Measurements from ENCODE around the gene SPATA32.

Gene SPATA32

DNA sequence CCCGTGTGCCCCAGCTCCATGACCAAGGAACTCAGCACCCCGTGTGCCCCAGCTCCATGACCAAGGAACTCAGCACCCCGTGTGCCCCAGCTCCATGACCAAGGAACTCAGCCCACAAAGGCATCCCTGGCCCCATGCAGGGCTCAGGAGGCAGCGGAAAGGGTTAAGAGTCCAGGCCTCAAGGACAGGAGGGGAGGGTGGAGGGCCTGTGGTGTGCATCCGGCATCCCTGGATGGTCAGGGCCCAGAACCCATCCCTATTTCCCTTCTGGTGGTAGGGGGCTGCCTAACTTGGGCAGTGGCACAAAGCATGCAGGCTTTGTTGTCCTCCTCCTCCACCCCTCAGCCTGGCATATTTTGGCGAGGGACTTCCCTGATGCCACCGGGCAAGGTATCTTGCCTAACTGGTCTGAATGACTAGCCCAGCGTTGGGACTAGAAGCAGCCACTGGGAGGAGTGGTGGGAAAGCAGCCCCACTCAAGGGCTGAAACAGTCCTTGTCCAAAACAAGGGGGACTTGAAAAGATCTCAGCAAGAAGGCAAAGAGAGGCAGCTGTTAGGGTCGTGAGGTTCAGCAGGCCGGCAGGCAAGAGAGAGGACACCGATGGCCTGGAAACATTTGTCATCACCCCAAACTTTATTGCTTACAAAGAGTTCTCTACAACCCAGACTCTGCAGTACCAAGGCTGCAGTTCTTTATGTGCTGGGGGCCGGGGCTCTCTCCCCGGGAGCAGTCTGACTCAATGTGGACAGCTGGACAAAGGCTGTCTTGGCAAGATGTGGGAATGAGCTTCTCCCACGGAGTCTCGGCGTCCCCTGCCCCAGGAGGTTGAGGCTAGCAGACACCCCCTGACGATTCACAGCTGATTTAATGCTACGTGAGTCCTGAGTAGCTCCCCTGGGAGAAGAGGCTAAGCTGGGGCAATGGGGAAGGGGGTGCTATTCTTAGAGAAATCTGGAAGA, 902 bp upstream of the SPATA32 start:
- H3K27ac ChIP-seq: peak overlapping the region; percentile 96
- TF ChIP-seq, protein P1, sequence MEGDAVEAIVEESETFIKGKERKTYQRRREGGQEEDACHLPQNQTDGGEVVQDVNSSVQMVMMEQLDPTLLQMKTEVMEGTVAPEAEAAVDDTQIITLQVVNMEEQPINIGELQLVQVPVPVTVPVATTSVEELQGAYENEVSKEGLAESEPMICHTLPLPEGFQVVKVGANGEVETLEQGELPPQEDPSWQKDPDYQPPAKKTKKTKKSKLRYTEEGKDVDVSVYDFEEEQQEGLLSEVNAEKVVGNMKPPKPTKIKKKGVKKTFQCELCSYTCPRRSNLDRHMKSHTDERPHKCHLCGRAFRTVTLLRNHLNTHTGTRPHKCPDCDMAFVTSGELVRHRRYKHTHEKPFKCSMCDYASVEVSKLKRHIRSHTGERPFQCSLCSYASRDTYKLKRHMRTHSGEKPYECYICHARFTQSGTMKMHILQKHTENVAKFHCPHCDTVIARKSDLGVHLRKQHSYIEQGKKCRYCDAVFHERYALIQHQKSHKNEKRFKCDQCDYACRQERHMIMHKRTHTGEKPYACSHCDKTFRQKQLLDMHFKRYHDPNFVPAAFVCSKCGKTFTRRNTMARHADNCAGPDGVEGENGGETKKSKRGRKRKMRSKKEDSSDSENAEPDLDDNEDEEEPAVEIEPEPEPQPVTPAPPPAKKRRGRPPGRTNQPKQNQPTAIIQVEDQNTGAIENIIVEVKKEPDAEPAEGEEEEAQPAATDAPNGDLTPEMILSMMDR (conservative IDR thresholded peaks at IDR 0.05): peak; percentile 51

DNA sequence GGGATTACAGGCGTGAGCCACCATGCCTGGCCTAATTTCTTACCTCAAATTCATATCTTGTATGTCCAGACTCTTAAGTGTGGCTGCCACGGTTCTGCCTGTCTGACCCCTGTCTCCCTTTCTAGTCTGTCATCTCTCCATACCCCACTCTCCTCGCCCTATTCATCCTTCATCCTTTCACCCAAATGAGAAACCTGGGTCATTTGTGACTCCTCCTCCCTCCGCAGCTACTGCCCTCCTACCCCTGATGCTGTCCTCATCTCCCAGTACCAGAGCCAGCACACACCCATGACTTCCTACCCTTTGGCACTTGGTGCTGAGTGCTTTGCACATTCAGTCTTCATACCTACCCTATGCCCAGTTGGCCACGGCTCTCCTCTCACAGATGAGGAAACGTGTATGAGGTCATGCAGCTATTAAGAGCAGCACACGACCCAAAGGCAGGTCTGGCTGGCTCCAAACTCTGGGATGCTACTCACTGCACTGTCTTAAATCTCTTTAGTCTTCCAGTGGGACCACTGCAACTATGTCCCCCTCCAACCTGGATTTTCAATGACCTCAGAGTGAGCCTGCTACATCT, 1.6 kb downstream of the SPATA32 start:
- no peak overlapping the region for H3K27ac ChIP-seq
- TF ChIP-seq, protein P1 (conservative IDR thresholded peaks at IDR 0.05): no peak

DNA sequence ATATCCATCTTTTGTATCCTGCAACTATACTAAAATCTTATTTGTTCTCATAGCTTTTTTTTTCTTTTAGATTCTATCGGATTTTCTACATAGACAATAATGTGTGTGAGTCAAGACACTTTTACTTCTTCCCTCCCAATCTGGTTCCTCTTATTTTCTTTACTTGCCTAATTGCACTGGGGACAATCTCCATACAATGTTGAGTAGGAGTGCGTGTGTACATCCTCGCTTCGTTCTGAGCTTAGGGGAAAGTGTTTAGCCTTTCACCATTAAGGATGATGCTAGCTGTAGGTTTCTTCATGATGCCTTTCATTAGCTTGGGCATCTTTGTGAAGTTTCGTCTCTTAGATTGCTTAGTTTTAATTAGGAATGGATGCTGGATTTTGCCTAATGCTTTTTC, 2.9 kb downstream of the SPATA32 start:
- no peak overlapping the region for H3K27ac ChIP-seq
- TF ChIP-seq, protein P1 (conservative IDR thresholded peaks at IDR 0.05): no peak

DNA sequence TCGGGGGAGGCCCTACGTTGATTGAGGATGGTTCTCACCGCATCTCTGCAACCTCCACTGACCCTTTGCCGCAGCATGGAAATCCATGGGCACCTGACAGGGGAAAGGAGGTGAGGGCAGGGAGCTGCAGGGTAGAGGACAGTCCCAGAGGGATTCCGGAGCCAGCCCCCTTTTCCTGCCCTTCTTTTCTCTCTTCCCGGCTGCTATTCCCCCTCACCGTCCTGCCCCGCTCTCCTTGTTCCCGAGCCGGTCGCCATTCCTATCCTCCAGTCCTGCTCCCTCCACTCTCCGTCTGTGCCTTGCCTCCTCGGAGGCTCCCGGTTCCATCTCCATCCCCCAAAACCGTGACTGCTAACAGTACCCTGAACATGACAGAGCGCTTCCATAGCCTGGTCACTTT, 4.8 kb downstream of the SPATA32 start:
- TF ChIP-seq, protein P1 (conservative IDR thresholded peaks at IDR 0.05): no peak
- H3K27ac ChIP-seq: no peak overlapping the region

DNA sequence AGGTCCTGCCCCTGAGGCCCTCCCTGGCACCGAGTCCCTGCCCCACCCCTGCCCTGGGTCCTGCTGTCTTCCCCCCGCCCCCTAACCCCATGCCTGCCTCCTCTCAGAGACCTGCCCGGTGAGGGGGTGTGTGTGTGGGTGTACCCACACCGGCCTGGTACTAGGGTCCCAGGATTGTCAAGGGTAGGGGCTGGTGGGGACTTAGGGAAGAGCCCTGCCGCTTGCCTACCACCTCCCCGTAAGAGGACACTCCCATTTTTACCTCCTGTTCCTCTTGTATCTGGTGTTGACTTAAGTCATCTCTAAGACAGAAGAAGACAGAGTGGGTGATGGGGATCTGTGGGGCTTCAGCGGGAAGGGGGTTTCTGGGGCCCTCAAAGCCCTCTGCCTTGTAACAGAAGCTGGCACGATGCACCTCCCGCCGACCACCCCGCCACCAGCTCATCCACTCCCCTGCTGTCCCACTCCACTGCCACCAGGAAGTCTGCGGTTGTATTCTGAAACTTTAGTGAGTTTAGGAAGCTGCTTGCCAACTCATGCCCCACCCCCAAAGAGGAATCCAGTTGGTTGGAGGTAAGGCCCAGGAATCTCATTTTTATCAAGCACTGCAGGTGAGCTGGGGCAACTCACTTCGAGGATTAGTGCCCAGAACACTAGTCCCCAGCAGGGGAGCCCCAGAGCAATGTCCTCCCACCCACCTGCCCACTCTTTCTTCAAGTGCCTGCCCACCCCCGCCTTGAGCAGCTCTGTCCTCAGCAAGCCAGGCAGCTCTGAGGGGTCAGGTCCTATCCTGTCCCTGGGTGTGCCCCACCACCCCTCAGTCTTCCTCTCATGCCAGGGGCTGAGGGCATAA, 5.6 kb downstream of the SPATA32 start:
- H3K27ac ChIP-seq: no peak overlapping the region
- TF ChIP-seq, protein P1 (conservative IDR thresholded peaks at IDR 0.05): no peak

DNA sequence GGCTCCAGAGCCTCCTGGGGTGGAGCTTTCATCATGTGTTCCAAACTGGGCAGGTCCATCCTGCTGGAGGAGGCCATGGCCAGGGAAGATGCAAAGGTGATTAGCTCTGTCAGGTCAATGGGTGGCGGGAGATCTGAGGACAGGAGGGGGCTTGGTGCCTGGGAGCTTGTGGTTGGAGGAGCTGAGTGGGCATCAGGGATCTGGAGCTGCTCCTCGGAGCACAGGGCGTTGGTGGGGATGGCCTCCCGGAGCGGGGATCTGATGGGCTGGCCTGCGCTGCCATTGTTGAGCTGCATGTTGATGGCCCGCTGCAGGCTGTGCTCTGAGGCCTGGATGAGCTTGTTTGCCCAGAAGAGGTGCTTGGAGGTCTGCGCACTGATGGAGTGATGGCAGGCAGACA, 6.5 kb downstream of the SPATA32 start:
- H3K27ac ChIP-seq: no peak overlapping the region
- TF ChIP-seq, protein P1 (conservative IDR thresholded peaks at IDR 0.05): no peak

DNA sequence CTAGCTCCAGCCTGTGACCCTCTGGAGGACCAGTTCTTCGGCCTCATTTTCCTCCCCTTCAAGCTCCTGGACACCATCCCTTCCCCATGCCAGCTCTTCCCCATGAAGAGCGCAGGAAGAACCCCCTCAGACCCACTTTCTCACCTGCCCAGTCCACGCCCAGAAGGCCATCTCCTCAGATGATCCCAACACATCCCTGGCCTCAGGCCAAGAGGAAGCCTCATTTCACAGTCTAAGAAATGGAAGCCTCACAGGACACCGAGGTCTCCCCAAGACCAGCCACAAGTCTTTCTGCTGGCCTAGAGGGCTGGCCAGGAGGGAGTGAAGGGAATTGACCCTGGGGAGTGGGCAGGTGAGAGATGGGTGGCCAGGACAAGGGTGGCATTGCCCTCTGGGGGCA, 8.0 kb downstream of the SPATA32 start:
- peak overlapping the region; percentile 5; the same call in 1 of the 2 replicates for H3K27ac ChIP-seq
- TF ChIP-seq, protein P1 (conservative IDR thresholded peaks at IDR 0.05): no peak

DNA sequence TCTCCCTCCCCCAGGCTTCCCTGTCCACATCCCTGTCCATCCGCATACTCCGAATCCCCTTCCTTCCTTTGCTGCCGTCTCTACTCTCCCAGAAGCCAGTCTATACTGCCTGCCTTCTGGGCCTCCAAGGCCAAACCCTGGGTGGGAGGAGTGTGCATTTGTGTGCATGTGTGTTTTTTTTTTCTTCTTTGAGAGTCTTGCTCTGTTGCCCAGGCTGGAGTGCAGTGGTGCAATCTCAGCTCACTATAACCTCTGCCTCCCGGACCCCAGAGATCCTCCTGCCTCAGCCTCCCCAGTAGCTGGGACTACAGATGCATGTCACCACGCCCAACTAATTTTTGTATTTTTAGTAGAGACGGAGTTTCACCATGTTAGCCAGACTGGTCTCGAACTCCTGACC, 8.7 kb downstream of the SPATA32 start:
- peak overlapping the region; percentile 86 for H3K27ac ChIP-seq

All from VCaP (cell line).